Measurements from ENCODE around the gene STAT5B. TPM values are rescaled to one million over a fixed set of nuclear protein-coding genes. Genes with fewer than 3 reads are reported as not detected.

Gene STAT5B
- total RNA-seq, 1 experiment from 2014 or later = 7.1 TPM

DNA sequence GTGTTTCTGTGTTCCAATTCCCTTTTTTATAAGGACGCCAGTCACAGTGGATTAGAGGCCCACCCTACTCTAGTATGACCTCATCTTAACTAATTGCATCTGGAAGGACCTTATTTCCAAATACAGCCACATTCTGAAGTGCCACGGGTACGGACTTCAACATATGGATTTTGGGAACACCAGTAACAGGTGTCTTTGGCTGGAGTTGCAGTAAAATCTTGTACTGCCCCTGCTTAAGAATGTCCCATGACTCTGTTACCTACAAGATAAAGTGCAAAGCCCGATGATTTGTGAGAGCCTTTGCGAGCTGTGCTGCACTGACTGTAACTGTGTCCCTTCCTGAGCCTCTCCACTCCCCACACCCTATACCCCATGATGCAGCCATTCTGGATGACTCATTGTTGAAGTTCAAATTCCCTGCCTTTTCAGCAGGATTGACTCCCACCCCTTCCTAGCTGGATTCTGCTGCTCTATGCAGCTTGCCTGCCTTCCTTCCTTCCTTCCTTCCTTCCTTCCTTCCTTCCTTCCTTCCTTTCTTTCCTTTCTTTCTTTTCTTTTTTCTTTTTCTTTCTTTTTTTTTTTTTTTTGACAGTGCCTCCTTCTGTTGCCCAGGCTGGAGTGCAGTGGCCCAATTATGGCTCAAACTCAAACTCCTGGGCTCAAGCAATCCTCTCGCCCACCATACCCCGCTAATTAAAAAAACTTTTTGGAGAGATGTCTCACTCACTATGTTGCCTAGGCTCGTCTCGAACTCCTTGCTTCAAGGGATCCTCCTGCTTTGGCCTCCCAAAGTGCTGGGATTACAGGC lies 93.1 kb downstream of the STAT5B start:
- BruUV-seq (replicated peaks) = no TSS peak
- ChIA-PET RAD21 (ENCODE audit: low non-redundant PET in 1 of 2, low total read pairs in 2 of 2, uncharacterized antibody in 2 of 2, unreplicated experiment in 2 of 2) (no interaction called here), CTCF (interaction anchor here (0.7 kb wide), 1 partner anchor 11 kb away, joined by 3 read pairs; the partner anchor contains the start of gene GHDC), POLR2A (no interaction called here)
- Histone ChIP-seq H3K4me1 (ENCODE audit: control insufficient read depth in 1 of 2, insufficient read depth in 2 of 2, low read length in 2 of 2) (peaks cover 14 to 27% of the 10 kb centered on the region in 2 experiments), H3K4me3 (replicated peaks in 1 of 2; ENCODE audit: low read depth in 1 of 2, low read length in 2 of 2) (peak overlapping the region in 1 of 2 experiments; percentile 57; a peak in 2 of 4 replicates), H2AFZ (ENCODE audit: low read depth, low read length, poor library complexity, severe bottlenecking) (no peak overlapping the region), H3K36me3 (ENCODE audit: control insufficient read depth in 1 of 2, insufficient read depth in 2 of 2, low read length in 2 of 2) (no peaks in the 10 kb centered on the region), H3K4me2 (ENCODE audit: low read length) (peak overlapping the region; percentile 95), H3K9me2 (ENCODE audit: insufficient read depth) (no peaks in the 10 kb centered on the region), H3K27me3 (ENCODE audit: insufficient read depth, low read length) (no peaks in the 10 kb centered on the region), H3K9me3 (ENCODE audit: control insufficient read depth in 1 of 2, insufficient read depth in 1 of 2, low read depth in 1 of 2, low read length in 2 of 2) (no peaks in the 10 kb centered on the region), H3K27ac (ENCODE audit: low read depth, low read length) (no peak overlapping the region), H4K20me1 (ENCODE audit: insufficient read depth) (no peaks in the 10 kb centered on the region), H3K79me2 (ENCODE audit: insufficient read depth, low read length) (no peaks in the 10 kb centered on the region), H3K9ac (ENCODE audit: low read length) (0 out of 2 replicates have a peak overlapping the region, but pooled peaks have one; percentile 41)
- TF ChIP-seq ZNF274 (IDR thresholded peaks at IDR 0.05; ENCODE audit: low read depth, low read length) (no peak), JUND (IDR thresholded peaks at IDR 0.05) (no peak), EGR1 (IDR thresholded peaks at IDR 0.05; ENCODE audit: low read depth) (no peak), RAD21 (IDR thresholded peaks at IDR 0.05; ENCODE audit: low read depth) (no peak), YY1 (IDR thresholded peaks at IDR 0.05; ENCODE audit: extremely low read depth, insufficient replicate concordance, low read depth, low read length) (no peak), ZBTB33 (IDR thresholded peaks at IDR 0.05; ENCODE audit: extremely low read depth, insufficient replicate concordance, low read length) (no peak), FOSL1 (IDR thresholded peaks at IDR 0.05; ENCODE audit: low read depth) (no peak), CTCF (IDR thresholded peaks at IDR 0.05 in 2 of 3, conservative IDR thresholded peaks at IDR 0.05 in 1 of 3; ENCODE audit: borderline replicate concordance in 1 of 3, insufficient read depth in 1 of 3, low read depth in 2 of 3, low read length in 2 of 3) (no peak; a peak in 1 of 6 replicates), EZH2 (IDR thresholded peaks at IDR 0.05) (no peak), EZH2phosphoT487 (IDR thresholded peaks at IDR 0.05; ENCODE audit: borderline replicate concordance) (no peak), POLR2A (IDR thresholded peaks at IDR 0.05; ENCODE audit: borderline replicate concordance, extremely low read depth, insufficient read depth, insufficient read length) (no peak), MAX (IDR thresholded peaks at IDR 0.05) (no peak), POLR2AphosphoS5 (IDR thresholded peaks at IDR 0.05; ENCODE audit: low read depth, low read length) (no peak), ZFX (IDR thresholded peaks at IDR 0.05) (no peak), ELF1 (IDR thresholded peaks at IDR 0.05; ENCODE audit: borderline replicate concordance, low read depth) (no peak), REST (IDR thresholded peaks at IDR 0.05; ENCODE audit: low read depth) (no peak), SRF (IDR thresholded peaks at IDR 0.05; ENCODE audit: low read depth) (no peak), CEBPB (IDR thresholded peaks at IDR 0.05; ENCODE audit: low read depth) (no peak)
- TF ChIP-seq, protein P1, sequence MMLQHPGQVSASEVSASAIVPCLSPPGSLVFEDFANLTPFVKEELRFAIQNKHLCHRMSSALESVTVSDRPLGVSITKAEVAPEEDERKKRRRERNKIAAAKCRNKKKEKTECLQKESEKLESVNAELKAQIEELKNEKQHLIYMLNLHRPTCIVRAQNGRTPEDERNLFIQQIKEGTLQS (IDR thresholded peaks at IDR 0.05) = no peak
- no peak for DNase-seq (ENCODE audit: low read depth, low spot score)
- intact Hi-C loops (cut with micrococcal nuclease) = no loop called here
- no peak for ATAC-seq

Measured in HCT116 (cell line).